ENCODE measurements around the gene PLAGL2.

Gene PLAGL2

GRCh38 chr20:32231847-32232246 is 24.3 kb upstream of the PLAGL2 start:
- no peak for TF ChIP-seq CTCF (IDR thresholded peaks at IDR 0.05; ENCODE audit: extremely low read depth, insufficient read depth, missing control alignments)
- in situ Hi-C loops (cut with MboI; ENCODE audit: low pct_unique_long_range_greater_than_20kb, low sequenced_read_pairs, unreplicated experiment) = no loop called here
- DNase-seq (ENCODE audit: low spot score) = peak; percentile 48

- no peak for TF ChIP-seq CTCF (IDR thresholded peaks at IDR 0.05; ENCODE audit: extremely low read depth, insufficient read depth, missing control alignments)
- in situ Hi-C loops (cut with MboI; ENCODE audit: low pct_unique_long_range_greater_than_20kb, low sequenced_read_pairs, unreplicated experiment) = no loop called here
- DNase-seq (ENCODE audit: low spot score) = no peak
Measured at GRCh38 chr20:32231245-32231644, 23.7 kb upstream of the PLAGL2 start.

- TF ChIP-seq CTCF (IDR thresholded peaks at IDR 0.05; ENCODE audit: extremely low read depth, insufficient read depth, missing control alignments) = no peak
- in situ Hi-C loops (cut with MboI; ENCODE audit: low pct_unique_long_range_greater_than_20kb, low sequenced_read_pairs, unreplicated experiment) = no loop called here
- DNase-seq (ENCODE audit: low spot score) = no peak
Measured at GRCh38 chr20:32230707-32231106, 23.2 kb upstream of the PLAGL2 start.

GRCh38 chr20:32229251-32229747 is 21.8 kb upstream of the PLAGL2 start:
- in situ Hi-C loops (cut with MboI; ENCODE audit: low pct_unique_long_range_greater_than_20kb, low sequenced_read_pairs, unreplicated experiment) = no loop called here
- no peak for TF ChIP-seq CTCF (IDR thresholded peaks at IDR 0.05; ENCODE audit: extremely low read depth, insufficient read depth, missing control alignments)
- no peak for DNase-seq (ENCODE audit: low spot score)

- DNase-seq (ENCODE audit: low spot score) = no peak
- no peak for TF ChIP-seq CTCF (IDR thresholded peaks at IDR 0.05; ENCODE audit: extremely low read depth, insufficient read depth, missing control alignments)
- in situ Hi-C loops (cut with MboI; ENCODE audit: low pct_unique_long_range_greater_than_20kb, low sequenced_read_pairs, unreplicated experiment) = no loop called here
Measured at GRCh38 chr20:32227744-32228688, 20.5 kb upstream of the PLAGL2 start.

- in situ Hi-C loops (cut with MboI; ENCODE audit: low pct_unique_long_range_greater_than_20kb, low sequenced_read_pairs, unreplicated experiment) = no loop called here
- no peak for TF ChIP-seq CTCF (IDR thresholded peaks at IDR 0.05; ENCODE audit: extremely low read depth, insufficient read depth, missing control alignments)
Measured at GRCh38 chr20:32227306-32227705, 19.8 kb upstream of the PLAGL2 start.

More at GRCh38 chr20:32227306-32227705, 19.8 kb upstream of the PLAGL2 start:
- no peak for DNase-seq (ENCODE audit: low spot score)

Measured in GM13977 (cell line).